ENCODE data around the gene CAPS2. TPM values are rescaled to one million over a fixed set of nuclear protein-coding genes. Genes with fewer than 3 reads are reported as not detected.

Gene CAPS2
- total and polyA plus RNA-seq, 2 experiments from 2014 or later = 2.6 to 3.7 TPM

GRCh38 chr12:75341873-75342272 is 11.7 kb upstream of the CAPS2 start:
- no peak for DNase-seq (ENCODE audit: low spot score)
- H3K4me3 ChIP-seq = no peak overlapping the region
- 92% methylated on average over 5 of the region's 5 CpGs for WGBS (ENCODE audit: low lambda C conversion rate, missing lambda C conversion rate)

DNA sequence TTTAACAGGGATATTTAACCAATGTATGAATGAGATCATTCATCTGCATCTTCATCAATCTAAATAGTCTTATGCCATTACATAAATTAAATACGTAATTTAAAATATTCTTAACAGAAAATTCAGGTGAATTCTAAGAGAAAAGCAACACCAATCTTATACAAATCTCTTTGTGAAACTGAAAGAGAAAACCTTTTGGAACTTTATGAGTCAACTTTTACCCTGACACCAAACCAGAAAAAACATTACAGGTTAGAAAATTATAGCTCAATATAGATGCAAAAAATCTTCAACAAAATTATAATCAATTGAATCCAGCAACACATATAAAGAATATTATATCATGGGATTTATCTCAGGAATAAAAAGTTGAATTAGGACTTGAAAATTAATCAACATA is 7.8 kb upstream of the CAPS2 start:
- Histone ChIP-seq H3K4me2 (no peak overlapping the region), H3K4me3 (no peak overlapping the region), H3K79me2 (no peaks in the 10 kb centered on the region), H3K9me3 (ENCODE audit: low read depth) (no peaks in the 10 kb centered on the region), H3K4me1 (ENCODE audit: insufficient read depth) (no peaks in the 10 kb centered on the region), H3K27ac (no peak overlapping the region), H3K27me3 (no peaks in the 10 kb centered on the region), H3K9me2 (replicated peaks; ENCODE audit: insufficient read depth) (no peaks in the 10 kb centered on the region), H2AFZ (no peak overlapping the region), H4K20me1 (ENCODE audit: insufficient read depth, poor library complexity, severe bottlenecking) (no peaks in the 10 kb centered on the region), H3K36me3 (replicated peaks; ENCODE audit: insufficient read depth, low read depth) (no peaks in the 10 kb centered on the region)
- WGBS (ENCODE audit: low lambda C conversion rate, missing lambda C conversion rate) = 91% methylated on average over 1 of the region's 1 CpG
- no peak for TF ChIP-seq EZH2phosphoT487 (IDR thresholded peaks at IDR 0.05; ENCODE audit: low read depth, severe bottlenecking, unreplicated experiment)
- TF ChIP-seq CTCF (IDR thresholded peaks at IDR 0.05; ENCODE audit: poor library complexity) = no peak
- no peak for TF ChIP-seq EZH2 (IDR thresholded peaks at IDR 0.05; ENCODE audit: borderline replicate concordance)
- DNase-seq (ENCODE audit: low spot score) = no peak

More at GRCh38 chr12:75341873-75342272, 11.7 kb upstream of the CAPS2 start:
- Histone ChIP-seq H3K9me3 (ENCODE audit: low read depth) (no peaks in the 10 kb centered on the region), H3K9me2 (replicated peaks; ENCODE audit: insufficient read depth) (no peaks in the 10 kb centered on the region), H2AFZ (no peak overlapping the region), H4K20me1 (ENCODE audit: insufficient read depth, poor library complexity, severe bottlenecking) (no peaks in the 10 kb centered on the region), H3K79me2 (no peaks in the 10 kb centered on the region), H3K27me3 (no peaks in the 10 kb centered on the region), H3K27ac (no peak overlapping the region), H3K36me3 (replicated peaks; ENCODE audit: insufficient read depth, low read depth) (no peaks in the 10 kb centered on the region), H3K4me2 (no peak overlapping the region), H3K4me1 (ENCODE audit: insufficient read depth) (no peaks in the 10 kb centered on the region)
- no peak for TF ChIP-seq CTCF (IDR thresholded peaks at IDR 0.05; ENCODE audit: poor library complexity)
- TF ChIP-seq EZH2 (IDR thresholded peaks at IDR 0.05; ENCODE audit: borderline replicate concordance) = no peak
- no peak for TF ChIP-seq EZH2phosphoT487 (IDR thresholded peaks at IDR 0.05; ENCODE audit: low read depth, severe bottlenecking, unreplicated experiment)

DNA sequence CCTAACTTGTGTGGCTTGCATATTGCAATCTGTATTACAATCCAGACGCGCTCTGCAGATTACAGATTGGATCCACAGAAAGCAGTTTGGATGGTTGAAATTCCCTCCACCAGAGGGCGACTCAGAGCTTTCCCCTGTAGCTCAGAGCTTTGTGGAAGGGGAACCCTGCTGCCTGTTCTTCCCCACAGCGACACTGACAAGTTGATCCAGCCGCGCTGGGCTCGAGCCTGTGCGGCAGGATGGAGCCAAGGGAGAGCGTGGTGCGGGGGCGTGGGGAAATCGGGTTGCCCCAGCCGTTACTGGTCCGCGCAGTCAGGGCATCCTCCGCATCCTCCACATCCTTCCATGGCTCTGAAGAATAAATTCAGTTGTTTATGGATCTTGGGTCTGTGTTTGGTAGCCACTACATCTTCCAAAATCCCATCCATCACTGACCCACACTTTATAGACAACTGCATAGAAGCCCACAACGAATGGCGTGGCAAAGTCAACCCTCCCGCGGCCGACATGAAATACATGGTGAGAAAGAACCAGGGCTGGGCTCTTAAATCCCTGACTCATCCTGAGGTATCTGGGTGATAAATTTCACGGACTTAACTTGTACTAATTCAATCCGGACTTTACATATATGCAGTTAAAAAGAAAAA is 4.4 kb upstream of the CAPS2 start, which contains the start of gene GLIPR1L1:
Gene GLIPR1L1, plus strand, starts transcription at position 287 of the 647 bp plus-strand sequence. Its CDS starts 59 bp downstream, at position 346.
- Histone ChIP-seq H3K4me1 (ENCODE audit: insufficient read depth) (no peaks in the 10 kb centered on the region), H3K27me3 (no peaks in the 10 kb centered on the region), H3K36me3 (replicated peaks; ENCODE audit: insufficient read depth, low read depth) (no peaks in the 10 kb centered on the region), H3K9me3 (ENCODE audit: low read depth) (no peaks in the 10 kb centered on the region), H3K79me2 (no peaks in the 10 kb centered on the region), H3K4me2 (peak within 1 kb of the TSS; percentile 81), H3K27ac (no peak within 1 kb of the TSS), H3K4me3 (peak within 1 kb of the TSS; percentile 29), H4K20me1 (ENCODE audit: insufficient read depth, poor library complexity, severe bottlenecking) (no peaks in the 10 kb centered on the region), H2AFZ (peak within 1 kb of the TSS; percentile 78), H3K9me2 (replicated peaks; ENCODE audit: insufficient read depth) (no peaks in the 10 kb centered on the region)
- peak; percentile 92 for DNase-seq (ENCODE audit: low spot score)
- peak; percentile 92 for TF ChIP-seq CTCF (IDR thresholded peaks at IDR 0.05; ENCODE audit: poor library complexity)
- no peak for TF ChIP-seq EZH2phosphoT487 (IDR thresholded peaks at IDR 0.05; ENCODE audit: low read depth, severe bottlenecking, unreplicated experiment)
- TF ChIP-seq EZH2 (IDR thresholded peaks at IDR 0.05; ENCODE audit: borderline replicate concordance) = no peak
- WGBS (ENCODE audit: low lambda C conversion rate, missing lambda C conversion rate) = 5% methylated on average over 23 of the region's 23 CpGs
